OCI-LY1 (cell line): ENCODE data around the gene CIDEB.

Experiments used
- CTCF ChIP-seq: fragments of 200-600 bp; sonication (generic), shearing (Covaris generic); IDR thresholded peaks from 2 replicates; pipeline ENCODE4 v1.5.1; 2017; ENCODE audit warnings: mild to moderate bottlenecking, antibody characterized with exemption, low read length, moderate library complexity, mixed read lengths
- EZH2 ChIP-seq: fragments of 200-600 bp; sonication (generic), shearing (Covaris generic); IDR thresholded peaks from 2 replicates; pipeline ENCODE4 v1.8.0; 2017; ENCODE audit warnings: borderline replicate concordance, mixed run types, mild to moderate bottlenecking, antibody characterized with exemption, low read length, moderate library complexity, mixed read lengths

- TF ChIP-seq CTCF (no peak), EZH2 (no peak)
Measured at GRCh38 chr14:24259282-24260025, 48.3 kb downstream of the CIDEB start.
